Peyer's patch (tissue), 4 donors: ENCODE results near the gene TOX3.

Experiments used
- CTCF ChIP-seq, 6 experiments: fragments of 450-650 bp in 4 of 6; fragments of 200-600 bp in 2 of 6; sonication (generic) in 1 of 6; IDR thresholded peaks; one replicate each; pipeline ENCODE4 v1.5.1; 2017 to 2019; ENCODE audit warnings: antibody characterized with exemption in 6 of 6, mild to moderate bottlenecking in 3 of 6, moderate library complexity in 1 of 6
- POLR2A ChIP-seq, 2 donors: fragments of 450-650 bp; IDR thresholded peaks; one replicate each; pipeline ENCODE4 v1.5.1; 2017; ENCODE audit warnings: antibody characterized with exemption in 2 of 2, mild to moderate bottlenecking in 2 of 2, moderate library complexity in 2 of 2

- TF ChIP-seq CTCF (IDR thresholded peaks at IDR 0.05) (no peak), POLR2A (IDR thresholded peaks at IDR 0.05) (no peak)
Measured at GRCh38 chr16:52545898-52546266, 1.1 kb downstream of the TOX3 start.
